Activated naive CD4-positive, alpha-beta T cell treated with anti-CD3 and anti-CD28 coated beads for 36 hours (primary cell): ENCODE results near the gene ERBB4. TPM values are rescaled to one million over a fixed set of nuclear protein-coding genes. Genes with fewer than 3 reads are reported as not detected.

Experiments used
- CTCF ChIA-PET: fragments of 350-600 bp; sonication (Branson Sonifier 250); formaldehyde crosslinking; loops from one replicate; lab custom pipeline; 2021; ENCODE audit warnings: antibody characterized with exemption; lab: Charles Lee
- DNase-seq: peaks from one replicate; pipeline ENCODE4 v3.0.0-alpha.2; 2020
- H3K27ac Mint-ChIP-seq: one replicate; pipeline ENCODE4 v1.8.0; 2021; ENCODE audit warnings: mild to moderate bottlenecking, mixed read lengths
- H3K27me3 Mint-ChIP-seq: one replicate; pipeline ENCODE4 v1.8.0; 2021; ENCODE audit warnings: low read depth, mixed read lengths
- H3K36me3 Mint-ChIP-seq: one replicate; pipeline ENCODE4 v1.8.0; 2021; ENCODE audit warnings: low read depth, mixed read lengths
- H3K4me1 Mint-ChIP-seq: one replicate; pipeline ENCODE4 v1.8.0; 2021; ENCODE audit warnings: low read depth, mixed read lengths
- H3K4me3 Mint-ChIP-seq: one replicate; pipeline ENCODE4 v1.8.0; 2021; ENCODE audit warnings: mild to moderate bottlenecking, moderate library complexity, mixed read lengths
- H3K9me3 Mint-ChIP-seq: one replicate; pipeline ENCODE4 v1.8.0; 2021; ENCODE audit warnings: mixed read lengths
- intact Hi-C: fragments of 100-400 bp; cut with micrococcal nuclease; formaldehyde crosslinking; loops from one replicate; pipeline ENCODE4 v1.15.1; 2023
- total RNA-seq, 2 experiments: library from RNA; stranded (reverse); gene quantifications; one replicate each; pipeline ENCODE4 v1.2.3, GENCODE V29; 2021

ERBB4 gene
- total RNA-seq, 2 experiments from 2014 or later = not detected

GRCh38 chr2:211688196-211688595, 850.4 kb downstream of the ERBB4 start:
- intact Hi-C loops = no loop called here
- Mint-ChIP-seq H3K4me1 (no peaks in the 10 kb centered on the region), H3K27ac (no peak overlapping the region), H3K9me3 (peaks cover 12% of the 10 kb centered on the region), H3K36me3 (no peaks in the 10 kb centered on the region), H3K4me3 (no peak overlapping the region), H3K27me3 (no peaks in the 10 kb centered on the region)
- CTCF ChIA-PET = no interaction called here
- DNase-seq = no peak

GRCh38 chr2:211674715-211675114, 863.9 kb downstream of the ERBB4 start:
- H3K4me1 Mint-ChIP-seq = no peaks in the 10 kb centered on the region
- H3K27ac Mint-ChIP-seq = no peak overlapping the region
- no peaks in the 10 kb centered on the region for H3K27me3 Mint-ChIP-seq
- H3K9me3 Mint-ChIP-seq = no peaks in the 10 kb centered on the region
- DNase-seq = no peak
- CTCF ChIA-PET = no interaction called here
- H3K36me3 Mint-ChIP-seq = no peaks in the 10 kb centered on the region
- intact Hi-C loops = no loop called here
- H3K4me3 Mint-ChIP-seq = no peak overlapping the region

- no peak for DNase-seq
- no peaks in the 10 kb centered on the region for H3K9me3 Mint-ChIP-seq
- CTCF ChIA-PET = interaction anchor here (0.7 kb wide), 1 partner anchor 1056 kb away, joined by 3 read pairs; no protein-coding TSS in a partner anchor
- no peaks in the 10 kb centered on the region for H3K4me1 Mint-ChIP-seq
- no peak overlapping the region for H3K27ac Mint-ChIP-seq
- intact Hi-C loops = no loop called here
- no peak overlapping the region for H3K4me3 Mint-ChIP-seq
- no peaks in the 10 kb centered on the region for H3K36me3 Mint-ChIP-seq
- no peaks in the 10 kb centered on the region for H3K27me3 Mint-ChIP-seq
These were observed 865.3 kb downstream of the ERBB4 start for GRCh38 chr2:211673133-211673905.

- intact Hi-C loops = no loop called here
- Mint-ChIP-seq H3K4me1 (no peaks in the 10 kb centered on the region), H3K36me3 (no peaks in the 10 kb centered on the region), H3K27me3 (no peaks in the 10 kb centered on the region), H3K9me3 (no peaks in the 10 kb centered on the region), H3K27ac (no peak overlapping the region), H3K4me3 (no peak overlapping the region)
- CTCF ChIA-PET = no interaction called here
- no peak for DNase-seq
These were observed 866.6 kb downstream of the ERBB4 start for GRCh38 chr2:211671977-211672376.

GRCh38 chr2:211665299-211665698, 873.3 kb downstream of the ERBB4 start:
- H3K27ac Mint-ChIP-seq = no peak overlapping the region
- H3K27me3 Mint-ChIP-seq = no peaks in the 10 kb centered on the region
- no peaks in the 10 kb centered on the region for H3K36me3 Mint-ChIP-seq
- no peak for DNase-seq
- no peaks in the 10 kb centered on the region for H3K4me1 Mint-ChIP-seq
- intact Hi-C loops = no loop called here
- H3K4me3 Mint-ChIP-seq = no peak overlapping the region
- CTCF ChIA-PET = no interaction called here
- no peaks in the 10 kb centered on the region for H3K9me3 Mint-ChIP-seq

- H3K36me3 Mint-ChIP-seq = no peaks in the 10 kb centered on the region
- CTCF ChIA-PET = no interaction called here
- H3K27me3 Mint-ChIP-seq = no peaks in the 10 kb centered on the region
- no peak overlapping the region for H3K27ac Mint-ChIP-seq
- no peak overlapping the region for H3K4me3 Mint-ChIP-seq
- no peaks in the 10 kb centered on the region for H3K9me3 Mint-ChIP-seq
- intact Hi-C loops = no loop called here
- no peaks in the 10 kb centered on the region for H3K4me1 Mint-ChIP-seq
- no peak for DNase-seq
These were observed 874.3 kb downstream of the ERBB4 start for GRCh38 chr2:211664321-211664720.

GRCh38 chr2:211654211-211654780, 884.3 kb downstream of the ERBB4 start:
- Mint-ChIP-seq H3K4me3 (no peak overlapping the region), H3K27me3 (no peaks in the 10 kb centered on the region), H3K36me3 (no peaks in the 10 kb centered on the region), H3K4me1 (no peaks in the 10 kb centered on the region), H3K27ac (no peak overlapping the region), H3K9me3 (no peaks in the 10 kb centered on the region)
- intact Hi-C loops = no loop called here
- DNase-seq = no peak
- CTCF ChIA-PET = no interaction called here

- Mint-ChIP-seq H3K36me3 (no peaks in the 10 kb centered on the region), H3K27me3 (no peaks in the 10 kb centered on the region), H3K4me1 (no peaks in the 10 kb centered on the region), H3K9me3 (no peaks in the 10 kb centered on the region), H3K4me3 (no peak overlapping the region), H3K27ac (no peak overlapping the region)
- DNase-seq = no peak
- intact Hi-C loops = no loop called here
- CTCF ChIA-PET = no interaction called here
These were observed 886.3 kb downstream of the ERBB4 start for GRCh38 chr2:211652327-211652726.

- CTCF ChIA-PET = no interaction called here
- intact Hi-C loops = no loop called here
- no peak for DNase-seq
- Mint-ChIP-seq H3K4me3 (no peak overlapping the region), H3K36me3 (no peaks in the 10 kb centered on the region), H3K9me3 (no peaks in the 10 kb centered on the region), H3K4me1 (no peaks in the 10 kb centered on the region), H3K27me3 (no peaks in the 10 kb centered on the region), H3K27ac (no peak overlapping the region)
These were observed 889.3 kb downstream of the ERBB4 start for GRCh38 chr2:211649331-211649730.

GRCh38 chr2:211631503-211631902, 907.1 kb downstream of the ERBB4 start:
- CTCF ChIA-PET = no interaction called here
- intact Hi-C loops = no loop called here
- no peaks in the 10 kb centered on the region for H3K27me3 Mint-ChIP-seq
- no peaks in the 10 kb centered on the region for H3K36me3 Mint-ChIP-seq
- DNase-seq = no peak
- H3K4me3 Mint-ChIP-seq = no peak overlapping the region
- H3K27ac Mint-ChIP-seq = no peak overlapping the region
- peaks cover 4% of the 10 kb centered on the region for H3K9me3 Mint-ChIP-seq
- H3K4me1 Mint-ChIP-seq = no peaks in the 10 kb centered on the region

GRCh38 chr2:211623096-211623495, 915.5 kb downstream of the ERBB4 start:
- CTCF ChIA-PET = no interaction called here
- no peak for DNase-seq
- Mint-ChIP-seq H3K4me3 (no peak overlapping the region), H3K9me3 (peaks cover 4% of the 10 kb centered on the region), H3K27ac (no peak overlapping the region), H3K27me3 (no peaks in the 10 kb centered on the region), H3K4me1 (no peaks in the 10 kb centered on the region), H3K36me3 (no peaks in the 10 kb centered on the region)
- intact Hi-C loops = no loop called here

GRCh38 chr2:211620986-211621385, 917.6 kb downstream of the ERBB4 start:
- intact Hi-C loops = no loop called here
- Mint-ChIP-seq H3K4me3 (no peak overlapping the region), H3K27ac (no peak overlapping the region), H3K36me3 (no peaks in the 10 kb centered on the region), H3K9me3 (no peaks in the 10 kb centered on the region), H3K27me3 (no peaks in the 10 kb centered on the region), H3K4me1 (no peaks in the 10 kb centered on the region)
- DNase-seq = no peak
- CTCF ChIA-PET = no interaction called here

GRCh38 chr2:211617803-211618202, 920.8 kb downstream of the ERBB4 start:
- no peak overlapping the region for H3K4me3 Mint-ChIP-seq
- intact Hi-C loops = no loop called here
- no peak overlapping the region for H3K27ac Mint-ChIP-seq
- H3K27me3 Mint-ChIP-seq = no peaks in the 10 kb centered on the region
- CTCF ChIA-PET = no interaction called here
- no peaks in the 10 kb centered on the region for H3K9me3 Mint-ChIP-seq
- H3K4me1 Mint-ChIP-seq = no peaks in the 10 kb centered on the region
- no peaks in the 10 kb centered on the region for H3K36me3 Mint-ChIP-seq
- DNase-seq = no peak
